Measurements from ENCODE around the gene SKOR1.

SKOR1 gene

DNA sequence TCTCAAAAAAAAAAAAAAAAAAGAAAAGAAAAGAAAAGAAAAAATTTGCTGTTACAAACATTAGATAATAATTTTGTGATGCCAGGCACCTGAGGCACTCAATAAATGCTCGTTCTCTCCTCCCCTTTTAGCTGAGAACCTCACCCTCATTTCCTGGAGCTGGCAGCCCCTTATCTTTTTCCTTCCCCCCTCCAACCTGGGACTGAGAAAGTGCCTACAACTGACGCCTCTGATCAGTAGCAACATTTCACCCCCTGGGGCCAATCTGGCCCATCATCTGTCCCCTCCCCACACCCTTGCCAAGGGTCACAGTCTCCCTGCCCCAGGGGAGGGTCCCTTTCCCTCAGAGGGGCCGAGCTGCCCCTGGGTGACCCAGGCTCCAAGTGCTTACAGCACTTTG is 27.1 kb downstream of the SKOR1 start:
- DNase-seq (ENCODE audit: low read depth in 2 of 3, low spot score in 1 of 3), result no peak

DNA sequence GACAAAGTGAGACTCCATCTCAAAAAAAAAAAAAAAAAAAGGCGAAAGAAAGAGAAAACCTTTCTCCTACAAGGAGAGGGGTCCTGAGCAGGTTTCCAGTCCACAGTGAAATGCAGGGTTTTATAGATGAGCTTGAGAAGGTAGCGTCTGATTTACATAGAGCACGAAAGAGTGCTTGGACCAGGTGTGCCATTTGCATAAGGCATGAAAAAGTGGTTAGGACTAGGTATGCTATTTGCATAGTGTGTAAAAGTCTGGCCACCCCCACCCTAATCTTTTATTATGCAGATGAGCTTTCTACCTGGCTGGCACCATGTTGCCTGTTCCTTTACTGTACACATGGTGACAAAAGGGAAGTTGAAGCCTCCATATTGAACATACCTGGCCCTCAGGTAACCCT is 28.1 kb downstream of the SKOR1 start:
- no peak for DNase-seq (ENCODE audit: low read depth in 2 of 3, low spot score in 1 of 3)

DNA sequence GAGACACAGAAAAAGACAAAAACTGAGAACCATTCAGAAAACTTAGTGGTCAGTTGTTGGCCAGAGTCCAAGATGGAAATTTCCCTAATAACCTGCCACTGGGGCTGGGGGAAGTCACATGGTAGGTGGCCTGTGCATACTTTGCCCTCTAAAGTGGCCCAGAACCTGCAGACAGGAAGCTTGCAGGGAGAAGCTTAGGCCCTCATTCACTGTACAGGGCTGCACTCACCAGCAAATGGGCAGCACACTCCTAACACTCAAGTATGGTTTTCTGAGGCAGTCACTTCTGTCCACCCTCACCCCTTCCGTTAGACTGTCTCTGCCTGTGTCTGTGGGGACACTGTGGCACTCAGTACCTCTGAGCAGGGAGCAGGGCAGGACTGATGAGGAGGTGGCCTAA is 29.0 kb downstream of the SKOR1 start:
- no peak for DNase-seq (ENCODE audit: low read depth in 2 of 3, low spot score in 1 of 3)

DNA sequence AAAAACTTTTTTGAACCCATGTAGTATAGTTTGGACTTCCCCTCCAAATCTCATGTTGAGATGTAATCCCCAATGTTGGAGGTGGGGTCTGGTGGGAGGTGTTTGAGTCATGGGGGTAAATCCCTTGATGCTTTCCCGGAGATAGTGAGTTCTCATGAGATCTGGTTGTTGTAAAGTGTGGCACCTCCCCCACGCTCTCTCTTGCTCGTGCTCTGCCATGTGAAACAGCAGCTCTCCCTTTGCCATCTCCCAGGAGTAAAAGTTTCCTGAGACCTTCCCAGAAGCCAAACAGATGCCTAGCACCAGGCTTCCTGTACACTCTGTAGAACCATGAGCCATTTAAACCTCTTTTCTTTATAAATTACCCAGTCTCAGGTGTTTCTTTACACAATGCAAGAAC is 30.5 kb downstream of the SKOR1 start:
- no peak for DNase-seq (ENCODE audit: low read depth in 2 of 3, low spot score in 1 of 3)

DNA sequence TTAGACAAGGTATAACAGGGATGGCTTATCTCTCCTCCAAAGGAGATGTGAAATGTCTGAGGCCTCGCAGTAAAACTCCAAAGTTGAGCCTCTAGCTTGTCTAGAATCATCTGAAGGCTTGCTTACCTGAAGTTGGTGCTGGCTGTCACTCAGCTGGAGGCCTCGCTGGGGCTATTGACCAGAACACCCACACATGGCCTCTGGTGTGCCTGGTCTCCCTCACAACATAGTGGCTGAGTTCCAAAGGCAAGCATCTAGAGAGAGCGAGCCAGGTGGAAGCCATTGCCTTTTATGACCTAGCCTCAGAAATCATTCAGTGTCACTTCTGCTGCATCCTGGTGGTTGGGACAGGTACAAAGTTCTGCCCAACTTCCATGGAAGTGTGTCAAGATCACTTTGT is 31.9 kb downstream of the SKOR1 start:
- DNase-seq (ENCODE audit: low read depth in 2 of 3, low spot score in 1 of 3), result no peak

DNA sequence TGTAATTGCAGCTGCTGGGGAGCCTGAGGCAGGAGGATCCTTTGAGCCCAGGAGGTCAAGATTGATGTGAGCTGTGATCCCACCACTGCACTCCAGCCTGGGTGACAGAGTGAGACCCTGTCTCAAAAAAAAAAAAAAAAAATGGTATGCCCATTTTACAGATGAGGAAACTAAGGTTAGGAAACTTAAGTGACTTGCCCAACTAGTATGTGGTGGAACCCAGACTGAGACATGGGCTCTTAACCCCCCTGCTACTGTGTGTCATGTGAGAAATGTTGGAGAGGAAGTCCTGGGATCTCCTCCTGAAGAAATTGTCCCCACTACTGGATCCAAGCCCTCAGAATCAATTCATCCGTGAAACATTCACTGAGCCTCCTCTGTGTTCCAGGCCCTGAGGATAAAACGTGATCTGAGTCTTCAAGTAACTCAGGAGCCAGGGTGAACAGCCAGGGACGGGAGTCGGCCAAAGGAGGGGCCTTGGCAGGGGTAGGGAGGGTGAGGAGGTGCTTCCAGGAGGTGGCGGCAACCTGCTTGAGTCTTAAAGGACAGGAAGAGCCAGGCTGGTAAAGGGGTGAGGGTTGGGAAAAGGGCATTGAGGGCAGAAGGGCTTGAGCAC is 34.1 kb downstream of the SKOR1 start:
- no peak for DNase-seq (ENCODE audit: low read depth in 2 of 3, low spot score in 1 of 3)

DNA sequence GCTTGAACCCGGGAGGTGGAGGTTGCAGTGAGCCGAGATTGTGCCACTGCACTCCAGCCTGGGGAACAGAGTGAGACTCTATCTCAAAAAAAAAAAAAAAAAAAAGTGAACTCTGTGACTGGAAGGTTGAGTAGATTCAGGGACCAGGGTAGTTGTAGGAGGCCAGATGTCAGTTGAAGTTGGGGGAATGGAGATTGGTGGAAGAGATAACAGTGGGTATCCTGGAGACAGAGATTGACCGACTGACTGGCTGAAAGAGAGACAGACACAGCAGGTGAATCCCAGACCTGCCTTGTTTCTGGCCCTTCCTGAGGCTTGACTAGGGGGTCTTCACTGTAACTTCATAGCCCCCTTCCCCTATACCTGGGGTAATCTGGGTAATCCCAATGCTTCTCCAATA is 36.7 kb downstream of the SKOR1 start:
- DNase-seq (ENCODE audit: low read depth in 2 of 3, low spot score in 1 of 3), result no peak

DNA sequence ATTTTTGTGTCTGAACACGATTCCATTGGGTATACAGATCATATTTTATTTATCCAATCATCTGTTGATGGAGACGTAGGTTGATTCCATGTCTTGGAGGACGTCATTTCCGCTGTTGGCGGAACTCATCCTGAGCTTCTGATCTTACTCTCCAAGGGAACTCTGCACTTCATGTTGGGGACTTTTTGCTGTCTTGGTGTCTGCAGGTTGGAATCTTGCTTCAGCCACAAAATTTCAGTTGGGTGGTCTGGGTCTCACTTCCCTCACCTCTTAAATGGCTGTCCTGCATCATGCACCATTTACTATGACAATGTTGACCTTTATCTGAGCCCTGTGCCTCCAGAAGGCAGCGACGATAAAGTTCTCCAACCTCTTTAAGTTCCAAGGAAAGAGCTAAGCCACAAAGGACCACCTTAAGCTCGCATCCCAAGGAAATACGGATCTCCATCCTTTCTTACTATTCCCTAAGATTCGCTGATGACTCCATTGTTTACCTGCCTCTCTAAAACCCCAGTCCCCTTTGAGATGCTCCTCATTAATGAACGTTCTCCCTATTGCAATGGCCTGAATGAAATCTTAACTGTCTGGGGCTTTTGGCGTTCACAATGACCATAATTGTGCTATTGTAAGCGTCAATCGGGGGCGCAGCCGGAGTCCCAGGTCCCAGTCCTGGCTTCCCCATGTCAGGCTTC is 37.6 kb downstream of the SKOR1 start:
- no peak for DNase-seq (ENCODE audit: low read depth in 2 of 3, low spot score in 1 of 3)

DNA sequence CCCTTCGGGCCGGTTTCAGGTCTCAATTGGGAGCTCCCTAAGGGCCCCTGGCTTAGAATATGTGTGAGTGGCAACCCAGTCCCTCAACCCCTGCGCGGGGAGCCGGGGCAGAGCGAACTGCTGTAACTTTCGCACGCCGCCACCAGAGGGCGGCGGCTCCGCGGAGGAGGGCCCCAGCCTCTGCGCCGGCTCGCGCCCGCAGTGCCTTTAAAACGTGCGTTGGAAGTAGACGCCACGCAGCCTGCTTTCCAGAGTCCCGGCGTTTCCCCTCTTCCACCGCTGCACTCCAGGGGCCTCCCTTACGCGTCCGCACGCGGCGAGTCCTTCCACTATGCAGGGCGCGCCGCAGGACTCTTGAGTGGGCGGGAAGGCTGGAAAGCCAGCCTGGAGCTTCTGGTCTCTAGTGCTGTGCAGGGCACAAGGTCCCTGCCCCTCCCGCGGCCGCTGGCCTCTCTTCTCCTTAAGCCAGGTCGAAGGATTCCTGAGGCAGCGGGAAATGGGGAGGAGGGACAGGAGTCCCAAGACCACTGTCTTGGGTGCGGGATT is 38.2 kb downstream of the SKOR1 start:
- DNase-seq (ENCODE audit: low read depth in 2 of 3, low spot score in 1 of 3), result peak; percentile 53 to 62 (median 56)

DNA sequence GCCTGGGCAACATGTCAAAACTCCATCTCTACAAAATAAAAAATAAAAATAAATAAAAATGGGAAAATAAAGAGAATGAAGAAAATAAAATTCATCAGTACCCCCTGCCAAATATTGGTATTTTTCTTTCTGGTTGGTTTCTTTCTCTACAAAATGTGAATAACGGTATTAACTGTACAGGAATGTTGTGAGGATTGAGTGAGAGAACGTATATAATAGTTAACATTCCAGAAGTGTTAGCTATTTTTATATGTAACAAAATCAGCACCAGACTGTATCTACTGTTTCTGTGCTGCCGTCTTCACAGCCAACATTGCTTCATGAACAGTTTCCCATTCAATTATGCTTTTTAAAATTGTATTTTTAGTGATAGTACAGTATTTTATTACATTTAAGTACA is 40.0 kb downstream of the SKOR1 start:
- DNase-seq (ENCODE audit: low read depth in 2 of 3, low spot score in 1 of 3), result no peak

DNA sequence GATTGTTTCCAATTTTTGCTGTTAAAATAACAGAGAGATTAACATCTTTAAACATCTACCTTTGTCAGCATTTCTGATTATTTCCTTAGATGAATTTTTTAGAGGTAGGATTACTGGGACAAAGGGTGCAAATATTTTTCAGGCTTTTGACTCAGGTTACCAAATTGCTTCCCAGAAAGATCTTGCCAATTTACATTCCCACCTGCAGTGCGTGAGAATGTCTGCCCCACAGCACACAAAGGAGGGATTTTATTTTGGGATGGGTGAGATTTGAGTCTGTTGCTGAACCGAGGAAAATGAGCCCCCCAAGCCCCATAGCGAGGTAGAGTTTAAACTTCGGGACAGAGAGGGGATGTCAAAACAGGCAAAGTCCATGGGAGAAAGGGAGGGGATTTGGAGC is 40.5 kb downstream of the SKOR1 start:
- no peak for DNase-seq (ENCODE audit: low read depth in 2 of 3, low spot score in 1 of 3)

DNA sequence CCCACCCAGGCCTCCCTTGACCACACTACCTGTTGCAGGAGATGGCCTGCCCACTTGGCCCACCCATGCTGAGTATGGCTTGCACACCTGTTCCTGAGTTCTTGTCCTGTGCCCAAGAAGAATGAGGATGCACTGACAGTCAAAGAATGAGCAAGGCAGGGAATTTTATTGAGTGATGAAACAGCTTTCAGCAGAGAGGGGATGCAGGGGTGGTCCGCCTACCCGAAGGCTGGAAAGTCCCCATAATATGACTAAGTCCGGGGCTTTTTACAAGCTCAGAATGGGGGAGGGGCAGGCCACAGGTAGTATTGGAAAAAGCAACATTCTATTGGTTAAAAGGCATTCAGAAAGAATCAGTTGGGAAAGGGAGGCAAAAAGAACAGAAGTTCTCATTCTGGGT is 44.4 kb downstream of the SKOR1 start:
- DNase-seq (ENCODE audit: low read depth in 2 of 3, low spot score in 1 of 3), result no peak

DNA sequence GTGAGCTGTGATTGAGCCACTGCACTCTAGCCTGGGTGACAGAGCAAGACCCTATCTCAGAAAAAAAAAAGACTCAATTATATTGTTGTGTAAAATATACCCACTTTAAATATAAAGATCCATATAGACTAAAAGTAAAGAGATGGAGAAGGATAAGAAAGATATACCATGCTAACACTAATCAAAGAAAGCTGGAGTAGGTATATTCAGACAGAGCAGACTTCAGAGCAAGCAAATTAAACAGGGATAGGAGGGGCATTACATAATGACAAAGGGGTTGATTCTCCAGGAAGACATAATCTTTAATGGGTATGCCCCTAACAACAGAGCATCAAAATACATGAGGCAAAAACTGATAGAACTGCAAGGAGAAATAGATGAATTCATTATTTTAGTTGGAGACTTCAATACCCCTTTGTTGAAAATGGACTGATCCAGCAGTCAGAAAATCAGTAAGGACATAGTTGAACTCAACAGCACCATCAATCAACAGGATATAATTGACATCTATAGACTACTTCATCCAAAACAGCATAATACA is 45.6 kb downstream of the SKOR1 start:
- no peak for DNase-seq (ENCODE audit: low read depth in 2 of 3, low spot score in 1 of 3)

DNA sequence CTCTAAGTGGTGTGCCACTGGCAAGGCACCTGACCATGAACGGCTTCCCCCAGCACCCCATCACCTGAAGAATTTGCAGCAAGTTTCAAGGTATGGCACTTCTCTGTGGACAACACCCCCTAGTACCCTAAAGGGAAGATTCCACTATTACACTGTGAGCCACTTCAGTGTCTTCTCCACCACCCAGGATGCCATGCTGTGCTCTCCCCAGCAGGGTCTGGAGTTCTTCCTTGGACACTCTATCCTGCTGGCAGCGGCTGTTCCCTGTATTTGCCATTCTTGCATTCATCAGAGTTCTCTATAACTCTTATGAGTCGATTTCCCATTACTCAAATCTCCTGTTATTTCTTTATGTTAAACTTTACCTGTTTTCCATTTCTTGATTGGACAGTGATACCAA is 48.5 kb downstream of the SKOR1 start:
- no peak for DNase-seq (ENCODE audit: low read depth in 2 of 3, low spot score in 1 of 3)

DNA sequence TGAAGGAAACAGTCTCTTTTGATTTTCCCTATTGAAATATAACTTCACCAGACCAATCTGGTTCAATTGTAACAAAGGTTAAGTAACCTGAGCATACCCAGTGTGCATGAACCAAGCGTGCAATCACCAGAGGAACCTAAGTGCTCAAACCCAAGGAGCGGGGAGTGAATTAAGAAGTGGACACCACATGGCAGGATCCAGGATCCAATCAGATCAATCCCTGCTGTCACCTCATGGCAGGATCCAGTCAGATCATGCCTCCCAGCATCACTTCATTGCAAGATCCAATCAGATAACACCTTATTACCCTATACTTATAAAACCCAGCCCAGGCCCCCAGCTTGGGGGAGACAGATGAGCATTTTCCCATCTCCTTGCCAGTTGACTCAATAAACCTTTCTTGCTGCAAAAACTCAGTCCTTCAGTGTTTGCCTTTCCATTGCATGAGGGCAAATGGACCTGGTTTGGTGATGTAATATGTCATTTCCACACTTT is 53.5 kb downstream of the SKOR1 start:
- no peak for DNase-seq (ENCODE audit: low read depth in 2 of 3, low spot score in 1 of 3)

DNA sequence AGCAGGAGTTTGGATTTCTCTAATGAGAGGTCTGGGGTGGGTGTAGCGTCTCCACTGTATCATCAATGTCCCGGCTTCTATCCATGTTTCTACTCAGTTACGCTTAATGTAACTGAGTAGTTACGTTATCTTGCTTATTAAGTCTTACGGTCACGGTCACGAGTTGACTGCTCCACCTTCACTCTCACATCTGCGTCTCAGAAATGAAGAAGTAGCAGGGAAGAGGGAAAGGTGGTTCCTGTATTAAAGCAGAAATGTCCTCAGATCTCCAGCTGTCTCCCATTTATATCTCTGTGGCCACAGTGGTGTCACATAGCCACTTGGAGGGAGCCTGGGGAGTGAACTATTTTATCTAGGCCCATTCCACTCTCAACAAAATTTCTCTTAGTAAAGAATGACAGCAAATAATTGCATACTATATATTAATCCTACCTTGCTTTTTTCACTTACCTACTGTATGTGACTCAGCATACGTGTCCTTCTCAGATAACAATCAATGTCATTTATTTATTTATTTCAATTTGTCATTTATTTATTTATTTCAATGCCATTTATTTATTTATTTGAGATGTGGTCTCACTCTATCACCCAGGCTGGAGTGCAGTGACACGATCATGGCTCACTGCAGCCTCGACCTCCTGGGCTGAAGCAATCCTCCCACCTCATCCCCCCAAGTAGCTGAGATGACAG is 54.3 kb downstream of the SKOR1 start:
- no peak for DNase-seq (ENCODE audit: low read depth in 2 of 3, low spot score in 1 of 3)

DNA sequence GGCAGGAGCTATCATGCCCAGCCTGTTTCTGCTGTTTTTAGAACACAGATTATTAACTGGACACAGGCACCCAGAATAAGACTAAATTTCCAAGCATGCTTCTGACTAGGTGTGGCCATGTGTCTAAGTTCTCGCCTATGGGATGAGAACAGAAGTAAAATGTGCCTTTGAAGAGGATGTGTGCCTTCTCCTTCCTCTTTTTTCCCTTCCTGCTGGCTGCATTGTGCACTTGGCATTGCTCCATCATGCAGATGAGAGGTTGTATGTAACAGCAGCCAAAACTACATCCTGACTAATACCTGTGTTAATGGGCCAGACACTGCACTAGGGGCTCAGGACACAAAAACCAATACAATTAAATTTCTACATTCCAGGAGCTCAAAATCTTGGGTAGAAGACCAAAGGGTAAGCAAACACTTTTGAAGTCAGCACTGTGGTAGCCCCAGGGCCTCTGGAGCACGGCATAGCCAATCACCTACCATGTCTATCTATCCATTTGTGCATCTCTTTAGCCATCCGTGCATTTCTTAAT is 55.4 kb downstream of the SKOR1 start:
- DNase-seq (ENCODE audit: low read depth in 2 of 3, low spot score in 1 of 3), result no peak

DNA sequence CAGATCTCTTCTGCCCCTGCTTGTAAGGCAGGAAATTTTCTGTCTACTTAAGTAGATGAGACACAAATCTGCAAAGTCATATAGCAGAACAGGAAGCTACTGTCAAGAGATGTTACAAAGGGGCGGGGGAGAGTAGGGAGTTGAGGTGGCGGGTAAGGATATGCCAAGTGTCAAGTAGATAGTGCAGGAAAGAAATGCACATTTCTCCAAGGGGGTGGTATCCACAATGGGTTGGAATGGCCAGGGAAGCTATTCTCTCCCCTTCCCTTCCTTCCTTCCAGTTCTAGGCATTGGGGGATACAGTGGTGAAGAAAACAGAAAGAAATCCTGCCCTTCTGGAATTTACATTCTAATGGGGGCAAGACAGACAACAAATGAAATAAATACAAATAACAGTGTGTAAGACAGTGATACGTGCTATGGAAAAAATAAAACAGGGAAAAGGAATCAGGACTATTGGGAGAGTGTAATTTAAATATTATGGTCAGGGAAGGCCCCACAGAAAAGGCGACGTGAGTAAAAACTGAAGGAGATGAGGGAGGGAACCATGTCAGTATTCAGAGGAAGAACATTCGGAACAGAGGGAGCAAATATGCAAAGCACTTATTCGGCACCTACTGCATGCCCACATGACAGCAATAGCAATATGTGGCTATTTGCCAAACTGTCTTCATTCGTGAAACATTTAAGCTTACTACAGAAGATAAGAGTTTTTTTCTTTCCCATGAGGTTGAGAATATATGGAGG is 57.4 kb downstream of the SKOR1 start:
- no peak for DNase-seq (ENCODE audit: low read depth in 2 of 3, low spot score in 1 of 3)

DNA sequence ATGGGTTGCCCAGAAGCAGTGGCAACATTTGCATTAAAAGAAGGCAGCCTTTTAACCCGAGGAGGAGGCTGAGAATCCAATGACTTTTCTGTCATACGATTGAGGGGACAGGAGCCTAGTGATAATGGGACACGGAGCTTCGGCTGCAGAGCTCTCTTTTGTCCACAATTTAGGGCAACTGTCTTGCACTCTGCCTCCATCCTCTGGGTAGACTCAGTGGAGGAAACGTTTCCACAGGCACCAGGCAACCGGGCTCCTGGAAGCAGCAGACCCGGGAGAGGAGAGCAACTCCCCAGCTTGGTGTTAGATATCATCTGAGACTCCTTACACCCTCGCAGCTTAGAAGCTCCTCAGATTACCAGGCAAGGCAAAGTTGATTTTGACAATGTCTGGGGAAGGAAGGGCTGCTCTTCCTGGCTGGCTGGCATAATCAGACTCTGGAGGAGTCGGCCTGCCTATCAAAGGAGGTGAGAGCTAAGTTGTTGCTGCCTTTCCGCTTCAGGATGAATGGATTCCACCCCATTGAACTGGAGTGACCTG is 58.0 kb downstream of the SKOR1 start:
- DNase-seq (ENCODE audit: low read depth in 2 of 3, low spot score in 1 of 3), result no peak

DNA sequence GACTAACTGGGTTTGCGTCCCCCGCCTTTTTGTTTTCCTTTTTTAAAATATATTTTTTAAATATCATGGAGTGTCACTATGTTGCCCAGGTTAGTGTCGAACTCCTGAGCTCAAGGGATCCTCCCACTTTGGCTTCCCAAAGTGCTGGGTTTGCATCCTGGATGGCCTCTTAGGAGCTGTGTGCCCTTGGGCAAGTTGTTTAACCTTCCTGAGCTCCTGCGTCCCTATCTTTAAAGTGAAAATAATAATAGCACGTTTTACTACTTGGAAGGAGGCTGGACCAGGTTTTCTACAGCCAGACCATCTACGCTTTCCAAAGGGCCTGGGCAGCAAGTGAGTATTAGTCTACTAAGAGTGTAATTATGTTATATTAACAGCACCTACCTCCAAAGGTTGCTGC is 58.7 kb downstream of the SKOR1 start:
- no peak for DNase-seq (ENCODE audit: low read depth in 2 of 3, low spot score in 1 of 3)
